ENCODE measurements around the gene GIPC3.

GRCh38 chr19:3544058-3544376 is 41.3 kb upstream of the GIPC3 start:
- TF ChIP-seq CTCF (IDR thresholded peaks at IDR 0.05; ENCODE audit: low read depth, low read length, missing input control) (no peak), SP1 (IDR thresholded peaks at IDR 0.05) (no peak)
